ENCODE measurements around the gene KCNH4.

- TF ChIP-seq CTCF (conservative IDR thresholded peaks at IDR 0.05): no peak
- TF ChIP-seq ZFX (IDR thresholded peaks at IDR 0.05): no peak
These were observed 63.4 kb downstream of the KCNH4 start for GRCh38 chr17:42117397-42118125.

Measured in C4-2B (cell line).